GM12878 (cell line): Measurements from ENCODE around the gene PRRG1. TPM values are rescaled to one million over a fixed set of nuclear protein-coding genes. Genes with fewer than 3 reads are reported as not detected.

Experiments used
- ATAC-seq: fragments of 200-7000 bp; cut with Tn5 transposase; 3 replicates; pipeline ENCODE4 v1.9.1; 2020; ENCODE audit warnings: mild to moderate bottlenecking, moderate library complexity
- BruUV-seq: library from RNA; stranded (reverse); fragments of 400-500 nt; replicated peaks from 2 replicates; lab custom pipeline; 2021; lab: Mats Ljungman, UMichigan
- CTCF ChIA-PET: fragments of 300-600 bp; sonication (Branson Sonifier 250); formaldehyde crosslinking; extraction: SDS; loops from one replicate; lab custom pipeline; 2021; ENCODE audit warnings: inconsistent platforms; lab: Yijun Ruan, JAX
- POLR2A ChIA-PET: fragments of 350-600 bp; formaldehyde crosslinking; extraction: SDS; loops from one replicate; lab custom pipeline; 2021; ENCODE audit warnings: inconsistent platforms; lab: Charles Lee
- RAD21 ChIA-PET: fragments of 300-600 bp; sonication (Branson Sonifier 250); formaldehyde crosslinking; loops from one replicate; lab custom pipeline; 2023; ENCODE audit warnings: antibody characterized with exemption; ENCODE audit not compliant: unreplicated experiment; lab: Charles Lee
- SMC1A ChIA-PET: fragments of 300-600 bp; sonication (Branson Sonifier 250); formaldehyde crosslinking; loops from one replicate; lab custom pipeline; 2023; ENCODE audit not compliant: unreplicated experiment, uncharacterized antibody; lab: Charles Lee
- DNase-seq: peaks from one replicate; pipeline ENCODE4 v3.0.0-alpha.2; 2011; ENCODE audit warnings: low read depth, low spot score
- FAIRE-seq: peaks from 3 replicates; lab custom pipeline; 2011; peaks lifted over from hg19 to GRCh38; lab: Jason Lieb, UNC
- H2AFZ ChIP-seq: 2 replicates; pipeline ENCODE4 v1.6.0; 2011; ENCODE audit warnings: low read depth, low read length, control low read depth; ENCODE audit not compliant: control insufficient read depth
- H3K27ac ChIP-seq: 2 replicates; pipeline ENCODE4 v1.5.1; 2011; ENCODE audit warnings: control low read depth; ENCODE audit not compliant: control insufficient read depth, insufficient read depth
- H3K27me3 ChIP-seq, 2 experiments: replicated peaks in 1 of 2; 2 replicates each; pipeline versions ENCODE4 v1.6.0 to v1.6.1; 2011; ENCODE audit warnings: low read length in 1 of 2; ENCODE audit not compliant: control insufficient read depth in 2 of 2, insufficient read depth in 2 of 2
- H3K36me3 ChIP-seq, 2 experiments: 2 replicates each; pipeline ENCODE4 v1.5.1; 2011; ENCODE audit warnings: low read length in 1 of 2; ENCODE audit not compliant: control insufficient read depth in 2 of 2, insufficient read depth in 2 of 2
- H3K4me1 ChIP-seq: 2 replicates; pipeline ENCODE4 v1.6.1; 2011; ENCODE audit warnings: mild to moderate bottlenecking, low read length, moderate library complexity, mixed read lengths; ENCODE audit not compliant: control insufficient read depth, insufficient read depth
- H3K4me2 ChIP-seq: 2 replicates; pipeline ENCODE4 v1.6.0; 2011; ENCODE audit warnings: control low read depth; ENCODE audit not compliant: control insufficient read depth, insufficient read depth
- H3K4me3 ChIP-seq: fragments of 200-600 bp; sonication (generic); 2 replicates; pipeline ENCODE4 v1.5.1; 2016
- H3K79me2 ChIP-seq: 2 replicates; pipeline ENCODE4 v1.6.0; 2011; ENCODE audit warnings: low read length; ENCODE audit not compliant: control insufficient read depth, insufficient read depth
- H3K9ac ChIP-seq: 2 replicates; pipeline ENCODE4 v1.8.0; 2011; ENCODE audit warnings: low read length, control low read depth, mixed read lengths; ENCODE audit not compliant: control insufficient read depth, insufficient read depth
- H3K9me3 ChIP-seq: replicated peaks from 3 replicates; pipeline ENCODE4 v1.5.1; 2011; ENCODE audit warnings: mild to moderate bottlenecking, low read length; ENCODE audit not compliant: control insufficient read depth, insufficient read depth
- H4K20me1 ChIP-seq: 2 replicates; pipeline ENCODE4 v1.6.0; 2011; ENCODE audit not compliant: control insufficient read depth, insufficient read depth
- LARP7 ChIP-seq: fragments of 450-650 bp; IDR thresholded peaks from 2 replicates; pipeline ENCODE4 v1.6.1; 2017; ENCODE audit warnings: mild to moderate bottlenecking
- NFYA ChIP-seq: IDR thresholded peaks from 2 replicates; pipeline ENCODE4 v1.6.1; 2011; ENCODE audit warnings: low read depth, mild to moderate bottlenecking, low read length, improper control_type of control experiment, borderline replicate concordance
- NR2C2 ChIP-seq: IDR thresholded peaks from 2 replicates; pipeline ENCODE4 v1.6.1; 2011; ENCODE audit warnings: borderline replicate concordance, low read depth; ENCODE audit not compliant: control insufficient read depth, insufficient read length
- PAX5 ChIP-seq: IDR thresholded peaks from 2 replicates; pipeline ENCODE4 v1.6.1; 2011; ENCODE audit warnings: low read depth, low read length, borderline replicate concordance
- RFX5 ChIP-seq: IDR thresholded peaks from 2 replicates; pipeline ENCODE4 v1.6.1; 2011; ENCODE audit warnings: low read depth, low read length, improper control_type of control experiment
- SREBF1 ChIP-seq: IDR thresholded peaks from 2 replicates; pipeline ENCODE4 v1.6.1; 2012; ENCODE audit warnings: mild to moderate bottlenecking, low read length
- STAT3 ChIP-seq: IDR thresholded peaks from 2 replicates; pipeline ENCODE4 v1.6.1; 2011; ENCODE audit warnings: low read depth, low read length, improper control_type of control experiment
- TCF12 ChIP-seq: IDR thresholded peaks from 2 replicates; pipeline ENCODE4 v1.6.1; 2011; ENCODE audit warnings: low read depth, mild to moderate bottlenecking, low read length
- WGBS: methylation state at CpG from one replicate; pipeline ENCODE4 v1.1.6; 2016; ENCODE audit warnings: low lambda C conversion rate; ENCODE audit not compliant: insufficient replicate concordance, insufficient coverage; ENCODE audit errors: missing lambda C conversion rate; 5-methylcytosine and 5-hydroxymethylcytosine counted together
- in situ Hi-C: fragments of 300-500 bp; cut with MboI; formaldehyde crosslinking; loops from 9 replicates; pipeline ENCODE4 v1.14.3; 2018; ENCODE audit warnings: mixed read lengths
- intact Hi-C: fragments of 100-400 bp; cut with micrococcal nuclease; formaldehyde crosslinking; loops from one replicate; pipeline ENCODE4 v1.14.2; 2022; ENCODE audit not compliant: unreplicated experiment
- polyA plus RNA-seq, 11 experiments: library from polyadenylated mRNA; depleted of rRNA in 4 of 11; unstranded in 6 of 11; stranded (reverse) in 5 of 11; fragments of >200 nt; fragmentation: Nextera tagmentation in 4 of 11; fragmentation: Illumina TruSeq in 1 of 11; extraction: Ambion mirVana in 4 of 11; extraction: Trizol in 1 of 11; gene quantifications; 1 replicate in 1 of 11; 2 replicates in 10 of 11; pipeline versions ENCODE4 v1.2.1 to v1.2.3, GENCODE V29; 2011 to 2016; ENCODE audit warnings: inconsistent platforms in 2 of 11, missing spikeins in 2 of 11, low read depth in 1 of 11
- total RNA-seq, 4 experiments: library from RNA; depleted of rRNA in 3 of 4; stranded (reverse); fragments of >200 nt in 3 of 4; fragmentation: Illumina TruSeq in 1 of 4; extraction: Trizol in 1 of 4; gene quantifications; 2 replicates each; pipeline versions ENCODE4 v1.2.1 to v1.2.3, GENCODE V29; 2013 to 2021
- TF ChIP-seq, protein P1 (sequence below): fragments of 450-650 bp; formaldehyde crosslinking; IDR thresholded peaks from 2 replicates; pipeline ENCODE4 v1.4.0; 2020; ENCODE audit warnings: mild to moderate bottlenecking, moderate library complexity

PRRG1 gene
- total and polyA plus RNA-seq, 10 of the 15 experiments (the other 5 are each of a cell fraction or from before 2014, with no cell fraction given), result not detected

- no peaks in the 10 kb centered on the region for H3K36me3 ChIP-seq
- no peaks in the 10 kb centered on the region for H4K20me1 ChIP-seq
- CTCF ChIA-PET, result no interaction called here
- POLR2A ChIA-PET, result no interaction called here
- no TSS peak for BruUV-seq
- no peak for DNase-seq
- H3K4me1 ChIP-seq, result no peaks in the 10 kb centered on the region
- no peak overlapping the region for H3K27ac ChIP-seq
- ATAC-seq, result no peak
- in situ Hi-C loops (no loop called here), intact Hi-C loops (no loop called here)
- no peak overlapping the region for H2AFZ ChIP-seq
- RAD21 ChIA-PET, result no interaction called here
- no peak overlapping the region for H3K4me3 ChIP-seq
- no peaks in the 10 kb centered on the region for H3K27me3 ChIP-seq
- no peak overlapping the region for H3K4me2 ChIP-seq
- H3K9me3 ChIP-seq, result no peaks in the 10 kb centered on the region
- FAIRE-seq, result no peak
- H3K79me2 ChIP-seq, result no peaks in the 10 kb centered on the region
- no peak overlapping the region for H3K9ac ChIP-seq
- WGBS, result 0% methylated on average over 1 of the region's 1 CpG
- TF ChIP-seq SREBF1, result no peak
- TF ChIP-seq PAX5, result no peak
- no peak for TF ChIP-seq TCF12
- TF ChIP-seq NFYA, result no peak
- no peak for TF ChIP-seq STAT3
- no peak for TF ChIP-seq NR2C2
- TF ChIP-seq LARP7, result no peak
- TF ChIP-seq, protein P1, sequence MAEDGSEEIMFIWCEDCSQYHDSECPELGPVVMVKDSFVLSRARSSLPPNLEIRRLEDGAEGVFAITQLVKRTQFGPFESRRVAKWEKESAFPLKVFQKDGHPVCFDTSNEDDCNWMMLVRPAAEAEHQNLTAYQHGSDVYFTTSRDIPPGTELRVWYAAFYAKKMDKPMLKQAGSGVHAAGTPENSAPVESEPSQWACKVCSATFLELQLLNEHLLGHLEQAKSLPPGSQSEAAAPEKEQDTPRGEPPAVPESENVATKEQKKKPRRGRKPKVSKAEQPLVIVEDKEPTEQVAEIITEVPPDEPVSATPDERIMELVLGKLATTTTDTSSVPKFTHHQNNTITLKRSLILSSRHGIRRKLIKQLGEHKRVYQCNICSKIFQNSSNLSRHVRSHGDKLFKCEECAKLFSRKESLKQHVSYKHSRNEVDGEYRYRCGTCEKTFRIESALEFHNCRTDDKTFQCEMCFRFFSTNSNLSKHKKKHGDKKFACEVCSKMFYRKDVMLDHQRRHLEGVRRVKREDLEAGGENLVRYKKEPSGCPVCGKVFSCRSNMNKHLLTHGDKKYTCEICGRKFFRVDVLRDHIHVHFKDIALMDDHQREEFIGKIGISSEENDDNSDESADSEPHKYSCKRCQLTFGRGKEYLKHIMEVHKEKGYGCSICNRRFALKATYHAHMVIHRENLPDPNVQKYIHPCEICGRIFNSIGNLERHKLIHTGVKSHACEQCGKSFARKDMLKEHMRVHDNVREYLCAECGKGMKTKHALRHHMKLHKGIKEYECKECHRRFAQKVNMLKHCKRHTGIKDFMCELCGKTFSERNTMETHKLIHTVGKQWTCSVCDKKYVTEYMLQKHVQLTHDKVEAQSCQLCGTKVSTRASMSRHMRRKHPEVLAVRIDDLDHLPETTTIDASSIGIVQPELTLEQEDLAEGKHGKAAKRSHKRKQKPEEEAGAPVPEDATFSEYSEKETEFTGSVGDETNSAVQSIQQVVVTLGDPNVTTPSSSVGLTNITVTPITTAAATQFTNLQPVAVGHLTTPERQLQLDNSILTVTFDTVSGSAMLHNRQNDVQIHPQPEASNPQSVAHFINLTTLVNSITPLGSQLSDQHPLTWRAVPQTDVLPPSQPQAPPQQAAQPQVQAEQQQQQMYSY (CRISPR knock-in tag), result no peak
- TF ChIP-seq RFX5, result no peak
- SMC1A ChIA-PET, result no interaction called here
Observed at GRCh38 chrX:37445182-37445581, 96.0 kb downstream of the PRRG1 start.
